ENCODE measurements around the gene SYCP2L. TPM values are rescaled to one million over a fixed set of nuclear protein-coding genes. Genes with fewer than 3 reads are reported as not detected.
"Not testable (repeated sequence)": the region's sequence is repeated elsewhere in the genome, so short reads cannot be mapped to it uniquely, and the experiment has no call there.

The SYCP2L gene
- total RNA-seq, 2 donors from 2014 or later = 0.11 TPM; not detected in 1

DNA sequence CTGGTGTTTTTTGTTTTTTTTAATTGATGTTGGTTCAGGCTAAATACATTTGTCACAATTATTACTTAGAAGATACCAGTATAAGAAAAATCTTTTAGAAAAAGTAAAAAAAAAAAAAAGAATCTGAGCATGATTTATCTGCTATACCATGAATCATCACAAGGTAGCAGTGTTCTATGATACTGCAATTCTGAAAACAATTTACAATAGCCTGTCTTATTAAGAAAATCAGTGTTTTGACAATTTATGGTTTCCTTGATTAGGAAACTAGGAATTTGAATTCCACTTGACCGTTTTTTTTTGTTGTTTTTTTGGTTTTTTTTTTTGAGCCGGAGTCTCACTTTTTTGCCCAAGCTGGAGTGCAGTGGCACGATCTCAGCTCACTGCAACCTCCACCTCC lies 39.2 kb upstream of the SYCP2L start:
- intact Hi-C loops (cut with DNase I) = no loop called here
- no peak for DNase-seq
- Histone ChIP-seq H3K4me1 (no peaks in the 10 kb centered on the region), H3K9me3 (no peaks in the 10 kb centered on the region), H3K4me3 (no peak overlapping the region), H3K27me3 (no peaks in the 10 kb centered on the region), H3K36me3 (no peaks in the 10 kb centered on the region), H3K9ac (ENCODE audit: low read depth in 2 of 2, low read length in 2 of 2) (no peak overlapping the region), H3K27ac (no peak overlapping the region)
- TF ChIP-seq, protein P1, sequence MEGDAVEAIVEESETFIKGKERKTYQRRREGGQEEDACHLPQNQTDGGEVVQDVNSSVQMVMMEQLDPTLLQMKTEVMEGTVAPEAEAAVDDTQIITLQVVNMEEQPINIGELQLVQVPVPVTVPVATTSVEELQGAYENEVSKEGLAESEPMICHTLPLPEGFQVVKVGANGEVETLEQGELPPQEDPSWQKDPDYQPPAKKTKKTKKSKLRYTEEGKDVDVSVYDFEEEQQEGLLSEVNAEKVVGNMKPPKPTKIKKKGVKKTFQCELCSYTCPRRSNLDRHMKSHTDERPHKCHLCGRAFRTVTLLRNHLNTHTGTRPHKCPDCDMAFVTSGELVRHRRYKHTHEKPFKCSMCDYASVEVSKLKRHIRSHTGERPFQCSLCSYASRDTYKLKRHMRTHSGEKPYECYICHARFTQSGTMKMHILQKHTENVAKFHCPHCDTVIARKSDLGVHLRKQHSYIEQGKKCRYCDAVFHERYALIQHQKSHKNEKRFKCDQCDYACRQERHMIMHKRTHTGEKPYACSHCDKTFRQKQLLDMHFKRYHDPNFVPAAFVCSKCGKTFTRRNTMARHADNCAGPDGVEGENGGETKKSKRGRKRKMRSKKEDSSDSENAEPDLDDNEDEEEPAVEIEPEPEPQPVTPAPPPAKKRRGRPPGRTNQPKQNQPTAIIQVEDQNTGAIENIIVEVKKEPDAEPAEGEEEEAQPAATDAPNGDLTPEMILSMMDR (IDR thresholded peaks at IDR 0.05) = no peak

DNA sequence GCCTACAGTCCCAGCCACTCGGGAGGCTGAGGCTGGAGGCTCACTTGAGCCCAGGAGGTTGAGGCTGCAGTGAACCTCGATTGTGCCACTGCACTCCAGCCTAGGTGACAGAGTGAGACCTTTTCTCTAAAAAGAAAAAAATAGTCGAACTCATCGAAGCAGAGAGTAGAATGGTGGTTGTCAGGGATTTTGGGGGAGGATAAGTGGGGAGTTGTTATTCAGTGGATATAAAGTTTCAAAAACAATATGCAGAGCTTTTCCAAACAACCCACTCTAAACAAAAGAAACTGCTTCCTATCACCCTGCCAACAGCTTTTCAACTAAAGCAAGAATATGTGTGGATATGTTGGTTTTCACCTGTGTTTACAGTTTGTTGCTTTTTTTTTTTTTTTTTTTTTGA lies 37.0 kb upstream of the SYCP2L start:
- DNase-seq = no peak
- Histone ChIP-seq H3K4me3 (no peak overlapping the region), H3K27me3 (no peaks in the 10 kb centered on the region), H3K9ac (ENCODE audit: low read depth in 2 of 2, low read length in 2 of 2) (no peak overlapping the region), H3K4me1 (no peaks in the 10 kb centered on the region), H3K36me3 (no peaks in the 10 kb centered on the region), H3K9me3 (no peaks in the 10 kb centered on the region), H3K27ac (no peak overlapping the region)
- intact Hi-C loops (cut with DNase I) = no loop called here
- TF ChIP-seq, protein P1 (IDR thresholded peaks at IDR 0.05) = no peak

- Histone ChIP-seq H3K4me3 (no peak overlapping the region), H3K27ac (no peak overlapping the region)
- intact Hi-C loops (cut with DNase I) = no loop called here
Observed at GRCh38 chr6:10850728-10851127, 36.1 kb upstream of the SYCP2L start.

DNA sequence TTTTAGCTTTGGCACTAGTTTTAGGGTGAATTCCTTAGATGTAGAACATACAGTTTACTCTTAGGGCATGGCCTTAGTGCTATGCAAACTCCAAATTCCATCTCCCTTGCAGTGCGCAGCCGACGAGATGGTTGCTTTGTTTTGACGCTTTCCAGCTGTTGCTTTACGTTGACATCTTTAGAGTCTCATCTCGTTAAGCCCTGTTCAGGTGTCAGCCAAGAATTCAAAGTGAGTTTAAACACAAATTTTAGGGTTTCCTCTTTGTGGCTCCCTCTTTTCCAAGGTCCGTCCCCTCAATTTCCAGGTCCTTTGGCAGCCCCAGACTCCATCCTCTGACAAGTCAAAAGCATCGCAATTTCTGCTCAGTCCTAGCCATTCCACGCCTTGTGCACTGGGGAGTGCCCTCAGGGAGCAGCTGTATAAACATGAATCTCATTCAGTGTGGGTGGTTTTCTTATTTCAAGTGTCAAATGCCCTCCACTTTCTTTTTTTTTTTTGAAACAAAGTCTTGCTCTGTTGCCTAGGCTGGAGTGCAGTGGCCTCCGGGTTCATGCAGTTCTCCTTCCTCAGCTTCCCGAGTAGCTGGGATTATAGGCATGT lies 34.4 kb upstream of the SYCP2L start:
- no peaks in the 10 kb centered on the region for H3K9me3 ChIP-seq
- no peak overlapping the region for H3K27ac ChIP-seq
- H3K9ac ChIP-seq (ENCODE audit: low read depth in 2 of 2, low read length in 2 of 2) = no peak overlapping the region
- no peaks in the 10 kb centered on the region for H3K36me3 ChIP-seq
- H3K4me3 ChIP-seq = no peak overlapping the region
- H3K4me1 ChIP-seq = no peaks in the 10 kb centered on the region
- TF ChIP-seq, protein P1 (IDR thresholded peaks at IDR 0.05) = no peak
- H3K27me3 ChIP-seq = no peaks in the 10 kb centered on the region
- intact Hi-C loops (cut with DNase I) = no loop called here
- DNase-seq = no peak

More at GRCh38 chr6:10850728-10851127, 36.1 kb upstream of the SYCP2L start:
- DNase-seq = no peak
- H3K27me3 ChIP-seq = no peaks in the 10 kb centered on the region
- no peaks in the 10 kb centered on the region for H3K36me3 ChIP-seq
- H3K4me1 ChIP-seq = no peaks in the 10 kb centered on the region
- H3K9me3 ChIP-seq = no peaks in the 10 kb centered on the region
- H3K9ac ChIP-seq (ENCODE audit: low read depth in 2 of 2, low read length in 2 of 2) = no peak overlapping the region
- TF ChIP-seq, protein P1 (IDR thresholded peaks at IDR 0.05) = no peak

GRCh38 chr6:10853849-10854300 lies 33.0 kb upstream of the SYCP2L start:
- H3K36me3 ChIP-seq; H3K4me1 ChIP-seq; DNase-seq; H3K4me3 ChIP-seq; intact Hi-C loops (cut with DNase I); H3K27ac ChIP-seq; H3K9ac ChIP-seq (ENCODE audit: low read depth in 2 of 2, low read length in 2 of 2); H3K9me3 ChIP-seq; H3K27me3 ChIP-seq: not testable (repeated sequence)

GRCh38 chr6:10854922-10855632 lies 31.8 kb upstream of the SYCP2L start:
- Histone ChIP-seq H3K9ac (ENCODE audit: low read depth in 2 of 2, low read length in 2 of 2) (no peak overlapping the region), H3K27me3 (no peaks in the 10 kb centered on the region), H3K4me3 (no peak overlapping the region), H3K4me1 (no peaks in the 10 kb centered on the region), H3K36me3 (no peaks in the 10 kb centered on the region), H3K27ac (no peak overlapping the region), H3K9me3 (no peaks in the 10 kb centered on the region)
- no peak for DNase-seq
- intact Hi-C loops (cut with DNase I) = no loop called here
- TF ChIP-seq, protein P1 (IDR thresholded peaks at IDR 0.05) = no peak
